ENCODE results near the gene GRK3. TPM values are rescaled to one million over a fixed set of nuclear protein-coding genes. Genes with fewer than 3 reads are reported as not detected.

The GRK3 gene
- total RNA-seq, 1 donor from 2014 or later = 26.0 TPM

GRCh38 chr22:25745341-25746011 is 181.0 kb downstream of the GRK3 start:
- H3K27me3 Mint-ChIP-seq = peaks cover 26% of the 10 kb centered on the region
- no peak overlapping the region for H3K27ac Mint-ChIP-seq
- H3K9me3 Mint-ChIP-seq (ENCODE audit: low read depth) = no peaks in the 10 kb centered on the region

GRCh38 chr22:25746012-25746373 is 181.5 kb downstream of the GRK3 start:
- Mint-ChIP-seq H3K9me3 (ENCODE audit: low read depth) (no peaks in the 10 kb centered on the region), H3K4me3 (ENCODE audit: low read depth) (no peak overlapping the region), H3K27ac (no peak overlapping the region), H3K27me3 (peaks cover 27% of the 10 kb centered on the region), H3K36me3 (ENCODE audit: insufficient read depth) (no peaks in the 10 kb centered on the region), H3K4me1 (ENCODE audit: low read depth) (no peaks in the 10 kb centered on the region)
- DNase-seq (ENCODE audit: low spot score, unreplicated experiment) = no peak
- no peak for TF ChIP-seq CTCF (IDR thresholded peaks at IDR 0.05; ENCODE audit: unreplicated experiment)

More at GRCh38 chr22:25745341-25746011, 181.0 kb downstream of the GRK3 start:
- no peaks in the 10 kb centered on the region for H3K36me3 Mint-ChIP-seq (ENCODE audit: insufficient read depth)
- H3K4me1 Mint-ChIP-seq (ENCODE audit: low read depth) = no peaks in the 10 kb centered on the region
- no peak overlapping the region for H3K4me3 Mint-ChIP-seq (ENCODE audit: low read depth)
- no peak for TF ChIP-seq CTCF (IDR thresholded peaks at IDR 0.05; ENCODE audit: unreplicated experiment)
- DNase-seq (ENCODE audit: low spot score, unreplicated experiment) = no peak

GRCh38 chr22:25747245-25747944 is 182.9 kb downstream of the GRK3 start:
- TF ChIP-seq CTCF (IDR thresholded peaks at IDR 0.05; ENCODE audit: unreplicated experiment) = no peak
- Mint-ChIP-seq H3K4me1 (ENCODE audit: low read depth) (no peaks in the 10 kb centered on the region), H3K27me3 (peaks cover 34% of the 10 kb centered on the region), H3K4me3 (ENCODE audit: low read depth) (no peak overlapping the region), H3K36me3 (ENCODE audit: insufficient read depth) (no peaks in the 10 kb centered on the region), H3K27ac (no peak overlapping the region), H3K9me3 (ENCODE audit: low read depth) (no peaks in the 10 kb centered on the region)
- DNase-seq (ENCODE audit: low spot score, unreplicated experiment) = no peak

- no peak overlapping the region for H3K27ac Mint-ChIP-seq
- H3K27me3 Mint-ChIP-seq = peaks cover 34% of the 10 kb centered on the region
- H3K4me1 Mint-ChIP-seq (ENCODE audit: low read depth) = no peaks in the 10 kb centered on the region
- no peaks in the 10 kb centered on the region for H3K36me3 Mint-ChIP-seq (ENCODE audit: insufficient read depth)
- DNase-seq (ENCODE audit: low spot score, unreplicated experiment) = no peak
- H3K9me3 Mint-ChIP-seq (ENCODE audit: low read depth) = no peaks in the 10 kb centered on the region
- TF ChIP-seq CTCF (IDR thresholded peaks at IDR 0.05; ENCODE audit: unreplicated experiment) = no peak
- no peak overlapping the region for H3K4me3 Mint-ChIP-seq (ENCODE audit: low read depth)
Observed at GRCh38 chr22:25748140-25748539, 183.7 kb downstream of the GRK3 start.

- H3K27ac Mint-ChIP-seq = no peak overlapping the region
- no peaks in the 10 kb centered on the region for H3K4me1 Mint-ChIP-seq (ENCODE audit: low read depth)
- no peak for DNase-seq (ENCODE audit: low spot score, unreplicated experiment)
- peaks cover 2% of the 10 kb centered on the region for H3K9me3 Mint-ChIP-seq (ENCODE audit: low read depth)
- no peak overlapping the region for H3K4me3 Mint-ChIP-seq (ENCODE audit: low read depth)
- H3K27me3 Mint-ChIP-seq = peaks cover 34% of the 10 kb centered on the region
- TF ChIP-seq CTCF (IDR thresholded peaks at IDR 0.05; ENCODE audit: unreplicated experiment) = no peak
- H3K36me3 Mint-ChIP-seq (ENCODE audit: insufficient read depth) = no peaks in the 10 kb centered on the region
Observed at GRCh38 chr22:25748704-25749103, 184.2 kb downstream of the GRK3 start.

Measured in progenitor cell of endocrine pancreas (in vitro differentiated cells).